H1 (cell line): Measurements from ENCODE around the gene HLX. TPM values are rescaled to one million over a fixed set of nuclear protein-coding genes. Genes with fewer than 3 reads are reported as not detected.

Experiments used
- ATF2 ChIP-seq: IDR thresholded peaks from 2 replicates; pipeline ENCODE4 v1.6.1; 2012; ENCODE audit warnings: low read length, inconsistent platforms
- BRCA1 ChIP-seq: IDR thresholded peaks from 2 replicates; pipeline ENCODE4 v1.6.1; 2012; ENCODE audit warnings: low read depth, low read length, improper control_type of control experiment
- KDM1A ChIP-seq: fragments of 200-600, 300-600 bp; sonication (generic); IDR thresholded peaks from 2 replicates; pipeline ENCODE4 v1.7.1; 2016; ENCODE audit warnings: mild to moderate bottlenecking, low read length, borderline replicate concordance
- POU5F1 ChIP-seq: IDR thresholded peaks from 2 replicates; pipeline ENCODE4 v1.6.1; 2011; ENCODE audit warnings: low read depth, mild to moderate bottlenecking, low read length, moderate library complexity
- RFX5 ChIP-seq: IDR thresholded peaks from 2 replicates; pipeline ENCODE4 v1.6.1; 2011; ENCODE audit warnings: low read depth, low read length, improper control_type of control experiment, borderline replicate concordance
- SP2 ChIP-seq: IDR thresholded peaks from 2 replicates; pipeline ENCODE4 v1.6.1; 2012; ENCODE audit warnings: mild to moderate bottlenecking, low read length, inconsistent platforms
- SUZ12 ChIP-seq: fragments of 200-600 bp; sonication (generic); IDR thresholded peaks from 2 replicates; pipeline ENCODE4 v1.6.1; 2012; ENCODE audit warnings: mild to moderate bottlenecking, inconsistent platforms, low read length, moderate library complexity, mixed read lengths
- TAF7 ChIP-seq: optimal IDR thresholded peaks from 2 replicates; pipeline ENCODE3; 2011; ENCODE audit warnings: low read depth, mild to moderate bottlenecking, inconsistent platforms, low read length, moderate library complexity, borderline replicate concordance
- TBP ChIP-seq: IDR thresholded peaks from 2 replicates; pipeline ENCODE4 v1.6.1; 2011; ENCODE audit warnings: low read depth, low read length, improper control_type of control experiment
- TCF12 ChIP-seq: IDR thresholded peaks from 2 replicates; pipeline ENCODE4 v1.6.1; 2011; ENCODE audit warnings: low read depth, mild to moderate bottlenecking, low read length
- polyA plus RNA-seq, 7 experiments: library from polyadenylated mRNA; depleted of rRNA in 3 of 7; stranded (reverse) in 5 of 7; unstranded in 2 of 7; fragments of >200 nt in 5 of 7; fragments of 200-250 nt in 2 of 7; gene quantifications; 1 replicate in 5 of 7; 2 replicates in 1 of 7; 4 replicates in 1 of 7; pipeline versions ENCODE4 v1.2.1 to v1.2.3, GENCODE V29; 2011 to 2013; ENCODE audit warnings: missing spikeins in 2 of 7, mixed read lengths in 2 of 7
- total RNA-seq: library from RNA; stranded (reverse); fragmentation: NEBNext Ultra II Directional; extraction: Animal tissue kit (Norgen Biotek cat#: 25700); gene quantifications from 2 replicates; pipeline ENCODE4 v1.2.1, GENCODE V29; 2021
- TF ChIP-seq, protein P1 (sequence below): fragments of 300-600 bp; sonication (generic); IDR thresholded peaks from 2 replicates; pipeline ENCODE4 v1.7.1; 2012; ENCODE audit warnings: low read length, moderate library complexity, mild to moderate bottlenecking, inconsistent platforms; ENCODE audit not compliant: insufficient replicate concordance

HLX gene
- total and polyA plus RNA-seq, 2 of the 8 experiments (the other 6 are each of a cell fraction or from before 2014, with no cell fraction given), result 0.11 to 0.30 TPM

GRCh38 chr1:220890602-220891001 is 11.4 kb downstream of the HLX start (continued):
- TF ChIP-seq, protein P1, sequence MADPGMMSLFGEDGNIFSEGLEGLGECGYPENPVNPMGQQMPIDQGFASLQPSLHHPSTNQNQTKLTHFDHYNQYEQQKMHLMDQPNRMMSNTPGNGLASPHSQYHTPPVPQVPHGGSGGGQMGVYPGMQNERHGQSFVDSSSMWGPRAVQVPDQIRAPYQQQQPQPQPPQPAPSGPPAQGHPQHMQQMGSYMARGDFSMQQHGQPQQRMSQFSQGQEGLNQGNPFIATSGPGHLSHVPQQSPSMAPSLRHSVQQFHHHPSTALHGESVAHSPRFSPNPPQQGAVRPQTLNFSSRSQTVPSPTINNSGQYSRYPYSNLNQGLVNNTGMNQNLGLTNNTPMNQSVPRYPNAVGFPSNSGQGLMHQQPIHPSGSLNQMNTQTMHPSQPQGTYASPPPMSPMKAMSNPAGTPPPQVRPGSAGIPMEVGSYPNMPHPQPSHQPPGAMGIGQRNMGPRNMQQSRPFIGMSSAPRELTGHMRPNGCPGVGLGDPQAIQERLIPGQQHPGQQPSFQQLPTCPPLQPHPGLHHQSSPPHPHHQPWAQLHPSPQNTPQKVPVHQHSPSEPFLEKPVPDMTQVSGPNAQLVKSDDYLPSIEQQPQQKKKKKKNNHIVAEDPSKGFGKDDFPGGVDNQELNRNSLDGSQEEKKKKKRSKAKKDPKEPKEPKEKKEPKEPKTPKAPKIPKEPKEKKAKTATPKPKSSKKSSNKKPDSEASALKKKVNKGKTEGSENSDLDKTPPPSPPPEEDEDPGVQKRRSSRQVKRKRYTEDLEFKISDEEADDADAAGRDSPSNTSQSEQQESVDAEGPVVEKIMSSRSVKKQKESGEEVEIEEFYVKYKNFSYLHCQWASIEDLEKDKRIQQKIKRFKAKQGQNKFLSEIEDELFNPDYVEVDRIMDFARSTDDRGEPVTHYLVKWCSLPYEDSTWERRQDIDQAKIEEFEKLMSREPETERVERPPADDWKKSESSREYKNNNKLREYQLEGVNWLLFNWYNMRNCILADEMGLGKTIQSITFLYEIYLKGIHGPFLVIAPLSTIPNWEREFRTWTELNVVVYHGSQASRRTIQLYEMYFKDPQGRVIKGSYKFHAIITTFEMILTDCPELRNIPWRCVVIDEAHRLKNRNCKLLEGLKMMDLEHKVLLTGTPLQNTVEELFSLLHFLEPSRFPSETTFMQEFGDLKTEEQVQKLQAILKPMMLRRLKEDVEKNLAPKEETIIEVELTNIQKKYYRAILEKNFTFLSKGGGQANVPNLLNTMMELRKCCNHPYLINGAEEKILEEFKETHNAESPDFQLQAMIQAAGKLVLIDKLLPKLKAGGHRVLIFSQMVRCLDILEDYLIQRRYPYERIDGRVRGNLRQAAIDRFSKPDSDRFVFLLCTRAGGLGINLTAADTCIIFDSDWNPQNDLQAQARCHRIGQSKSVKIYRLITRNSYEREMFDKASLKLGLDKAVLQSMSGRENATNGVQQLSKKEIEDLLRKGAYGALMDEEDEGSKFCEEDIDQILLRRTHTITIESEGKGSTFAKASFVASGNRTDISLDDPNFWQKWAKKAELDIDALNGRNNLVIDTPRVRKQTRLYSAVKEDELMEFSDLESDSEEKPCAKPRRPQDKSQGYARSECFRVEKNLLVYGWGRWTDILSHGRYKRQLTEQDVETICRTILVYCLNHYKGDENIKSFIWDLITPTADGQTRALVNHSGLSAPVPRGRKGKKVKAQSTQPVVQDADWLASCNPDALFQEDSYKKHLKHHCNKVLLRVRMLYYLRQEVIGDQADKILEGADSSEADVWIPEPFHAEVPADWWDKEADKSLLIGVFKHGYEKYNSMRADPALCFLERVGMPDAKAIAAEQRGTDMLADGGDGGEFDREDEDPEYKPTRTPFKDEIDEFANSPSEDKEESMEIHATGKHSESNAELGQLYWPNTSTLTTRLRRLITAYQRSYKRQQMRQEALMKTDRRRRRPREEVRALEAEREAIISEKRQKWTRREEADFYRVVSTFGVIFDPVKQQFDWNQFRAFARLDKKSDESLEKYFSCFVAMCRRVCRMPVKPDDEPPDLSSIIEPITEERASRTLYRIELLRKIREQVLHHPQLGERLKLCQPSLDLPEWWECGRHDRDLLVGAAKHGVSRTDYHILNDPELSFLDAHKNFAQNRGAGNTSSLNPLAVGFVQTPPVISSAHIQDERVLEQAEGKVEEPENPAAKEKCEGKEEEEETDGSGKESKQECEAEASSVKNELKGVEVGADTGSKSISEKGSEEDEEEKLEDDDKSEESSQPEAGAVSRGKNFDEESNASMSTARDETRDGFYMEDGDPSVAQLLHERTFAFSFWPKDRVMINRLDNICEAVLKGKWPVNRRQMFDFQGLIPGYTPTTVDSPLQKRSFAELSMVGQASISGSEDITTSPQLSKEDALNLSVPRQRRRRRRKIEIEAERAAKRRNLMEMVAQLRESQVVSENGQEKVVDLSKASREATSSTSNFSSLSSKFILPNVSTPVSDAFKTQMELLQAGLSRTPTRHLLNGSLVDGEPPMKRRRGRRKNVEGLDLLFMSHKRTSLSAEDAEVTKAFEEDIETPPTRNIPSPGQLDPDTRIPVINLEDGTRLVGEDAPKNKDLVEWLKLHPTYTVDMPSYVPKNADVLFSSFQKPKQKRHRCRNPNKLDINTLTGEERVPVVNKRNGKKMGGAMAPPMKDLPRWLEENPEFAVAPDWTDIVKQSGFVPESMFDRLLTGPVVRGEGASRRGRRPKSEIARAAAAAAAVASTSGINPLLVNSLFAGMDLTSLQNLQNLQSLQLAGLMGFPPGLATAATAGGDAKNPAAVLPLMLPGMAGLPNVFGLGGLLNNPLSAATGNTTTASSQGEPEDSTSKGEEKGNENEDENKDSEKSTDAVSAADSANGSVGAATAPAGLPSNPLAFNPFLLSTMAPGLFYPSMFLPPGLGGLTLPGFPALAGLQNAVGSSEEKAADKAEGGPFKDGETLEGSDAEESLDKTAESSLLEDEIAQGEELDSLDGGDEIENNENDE, result no peak
- TF ChIP-seq TCF12 (no peak), BRCA1 (no peak), ATF2 (no peak), KDM1A (no peak), TBP (no peak), SP2 (no peak), TAF7 (no peak), POU5F1 (no peak), SUZ12 (no peak), RFX5 (no peak)
